ENCODE data around the gene FN3K. TPM values are rescaled to one million over a fixed set of nuclear protein-coding genes. Genes with fewer than 3 reads are reported as not detected.

FN3K gene
- total and polyA plus RNA-seq, 2 of the 8 experiments (the other 6 are each of a cell fraction or from before 2014, with no cell fraction given), result 0.88 to 14.2 TPM

- TF ChIP-seq SIN3A (conservative IDR thresholded peaks at IDR 0.05 in 1 of 2, IDR thresholded peaks at IDR 0.05 in 1 of 2; ENCODE audit: low read depth in 1 of 2, low read length in 2 of 2) (no peak), CHD7 (IDR thresholded peaks at IDR 0.05; ENCODE audit: insufficient replicate concordance, low read length) (no peak), GABPA (IDR thresholded peaks at IDR 0.05; ENCODE audit: borderline replicate concordance, insufficient read depth, low read length) (no peak), POU5F1 (IDR thresholded peaks at IDR 0.05; ENCODE audit: low read depth, low read length) (no peak)
Measured at GRCh38 chr17:82765371-82765770, 30.0 kb downstream of the FN3K start (continued).

Data from H1 (cell line).